Measurements from ENCODE around the gene ALCAM. TPM values are rescaled to one million over a fixed set of nuclear protein-coding genes. Genes with fewer than 3 reads are reported as not detected.

The ALCAM gene
- total and polyA plus RNA-seq, 2 donors (not counting 1 experiment from before 2014, with no cell fraction given): 6.2 to 23.8 TPM

DNA sequence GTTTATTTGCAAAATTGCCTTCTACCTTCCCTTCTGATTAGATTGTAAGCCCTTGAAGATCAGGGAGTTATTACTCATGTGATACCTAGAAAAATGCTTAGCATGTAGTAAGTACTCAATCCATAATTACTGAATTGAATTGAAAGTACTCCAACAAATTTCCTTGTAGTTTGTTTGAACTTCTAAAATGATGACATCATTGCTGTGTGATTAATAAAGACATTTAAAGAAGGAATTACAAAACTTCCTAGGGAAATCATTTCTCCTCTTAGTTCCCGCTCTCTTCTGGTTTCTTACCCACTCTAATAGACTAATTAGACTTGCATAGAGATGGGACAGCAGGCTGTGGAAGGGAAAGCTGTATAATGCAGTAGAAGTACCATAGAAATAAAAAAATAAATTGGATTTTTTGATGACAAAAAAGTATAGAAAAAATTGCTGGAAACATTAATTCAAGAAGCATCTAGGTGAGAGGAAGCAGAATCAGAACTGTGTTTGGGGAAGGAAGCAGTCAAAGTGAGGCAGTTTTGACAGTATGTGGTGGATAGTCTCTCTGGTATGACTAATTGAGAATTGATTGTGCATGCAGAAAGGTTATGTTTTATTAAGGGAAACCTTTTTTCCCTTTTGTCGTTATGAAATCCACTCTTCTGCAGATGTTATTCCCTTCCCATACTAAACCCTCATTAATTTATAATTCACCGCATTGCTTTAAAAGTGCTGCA lies 93.0 kb downstream of the ALCAM start:
- H3K27me3 Mint-ChIP-seq: no peaks in the 10 kb centered on the region
- CTCF ChIA-PET: no interaction called here
- no peaks in the 10 kb centered on the region for H3K9me3 Mint-ChIP-seq (ENCODE audit: insufficient read depth)

More for the DNA sequence above, 93.0 kb downstream of the ALCAM start:
- H2AFZ ChIP-seq (ENCODE audit: insufficient read depth, low read depth, low read length, poor library complexity, severe bottlenecking): no peak overlapping the region
- intact Hi-C loops (cut with micrococcal nuclease): no loop called here
- no peak for DNase-seq
- no peaks in the 10 kb centered on the region for H3K4me1 ChIP-seq (ENCODE audit: control insufficient read depth in 2 of 2, insufficient read depth in 2 of 2, low read length in 2 of 2)
- Mint-ChIP-seq H3K27ac (no peak overlapping the region), H3K4me1 (peaks cover 18% of the 10 kb centered on the region), H3K4me3 (no peak overlapping the region)
- H3K79me2 ChIP-seq (ENCODE audit: control insufficient read depth, insufficient read depth, low read length): peaks cover 4% of the 10 kb centered on the region
- H3K4me2 ChIP-seq (replicated peaks; ENCODE audit: low read depth, low read length, poor library complexity, severe bottlenecking): no peak overlapping the region
- POLR2A ChIA-PET: no interaction called here
- no peaks in the 10 kb centered on the region for H3K36me3 ChIP-seq (replicated peaks in 1 of 2; ENCODE audit: control extremely low read depth in 1 of 2, control insufficient read depth in 1 of 2, extremely low read depth in 1 of 2, insufficient read depth in 2 of 2, low read length in 1 of 2)
- H3K4me3 ChIP-seq (ENCODE audit: control extremely low read depth in 1 of 5, extremely low read depth in 1 of 5, insufficient read depth in 1 of 5, low read depth in 2 of 5, low read length in 4 of 5): no peak overlapping the region
- no CpG with 5 or more reads among the region's 3 CpGs for WGBS (ENCODE audit: insufficient coverage)
- H3K27ac ChIP-seq (ENCODE audit: low read length in 2 of 2): no peak overlapping the region
- no peaks in the 10 kb centered on the region for H3K27me3 ChIP-seq (replicated peaks in 1 of 4; ENCODE audit: control extremely low read depth in 1 of 4, control insufficient read depth in 3 of 4, insufficient read depth in 4 of 4, low read length in 3 of 4)
- no peak overlapping the region for H3K9ac ChIP-seq (ENCODE audit: low read length)
- TF ChIP-seq EZH2 (IDR thresholded peaks at IDR 0.05; ENCODE audit: borderline replicate concordance, insufficient read depth, low read depth, low read length, poor library complexity, severe bottlenecking) (no peak), CTCF (IDR thresholded peaks at IDR 0.05) (no peak)
- peaks cover 10% of the 10 kb centered on the region for H4K20me1 ChIP-seq (ENCODE audit: control insufficient read depth, insufficient read depth, low read length, poor library complexity, severe bottlenecking)
- no peaks in the 10 kb centered on the region for H3K9me3 ChIP-seq (ENCODE audit: control extremely low read depth in 1 of 3, control insufficient read depth in 2 of 3, insufficient read depth in 1 of 3, low read length in 2 of 3)
- no peak for ATAC-seq (ENCODE audit: low read depth)

Data from B cell (primary cell).